CD4-positive, alpha-beta T cell treated with Interferon alpha-2 for 1 hour (primary cell): Measurements from ENCODE around the gene METTL6.
"Not testable (repeated sequence)": the region's sequence is repeated elsewhere in the genome, so short reads cannot be mapped to it uniquely, and the experiment has no call there.

ENCODE experiments used
- DNase-seq, 2 donors: peaks; one replicate each; pipeline ENCODE4 v3.0.0-alpha.2; 2020 to 2022

METTL6 gene

GRCh38 chr3:15401936-15402335, 25.4 kb downstream of the METTL6 start:
- no peak for DNase-seq

DNA sequence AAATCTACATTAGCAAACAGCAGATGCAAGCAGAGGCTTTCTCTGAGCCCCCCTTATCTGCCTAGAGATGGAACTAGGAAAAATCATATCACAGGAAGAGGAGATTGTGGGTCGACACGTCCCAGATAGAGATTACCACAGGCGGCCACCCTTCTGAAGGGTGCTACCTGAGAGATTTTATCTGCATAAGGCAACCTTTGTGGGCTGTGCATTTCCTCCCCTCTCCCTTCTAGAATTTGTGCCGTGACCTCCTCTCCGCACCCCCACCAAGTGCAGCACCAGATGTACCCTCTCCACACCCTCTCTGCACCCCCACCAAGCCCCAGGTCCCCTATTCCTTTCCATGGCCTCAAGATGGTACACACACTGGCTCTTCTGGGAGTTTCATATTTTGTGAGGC, 27.4 kb downstream of the METTL6 start:
- peak in 1 of 2 donors; percentile 33 for DNase-seq

DNA sequence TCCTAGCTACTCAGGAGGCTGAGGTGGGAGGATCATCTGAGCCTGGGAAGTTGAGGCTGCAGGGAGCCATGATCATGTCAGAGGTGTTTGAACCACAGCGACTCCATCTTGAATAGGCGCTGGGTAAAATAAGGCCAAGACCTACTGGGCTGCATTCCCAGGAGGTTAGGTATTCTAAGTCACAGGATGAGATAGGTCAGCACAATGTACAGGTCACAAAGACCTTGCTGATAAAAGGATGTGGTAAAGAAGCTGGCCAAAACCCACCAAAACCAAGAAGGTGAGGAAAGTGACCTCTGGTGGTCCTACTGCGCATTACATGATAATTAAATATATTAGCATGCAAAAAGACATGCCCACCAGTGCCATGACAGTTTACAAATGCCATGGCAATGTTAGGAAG, 28.6 kb downstream of the METTL6 start:
- peak in 1 of 2 donors; percentile 66 for DNase-seq

DNA sequence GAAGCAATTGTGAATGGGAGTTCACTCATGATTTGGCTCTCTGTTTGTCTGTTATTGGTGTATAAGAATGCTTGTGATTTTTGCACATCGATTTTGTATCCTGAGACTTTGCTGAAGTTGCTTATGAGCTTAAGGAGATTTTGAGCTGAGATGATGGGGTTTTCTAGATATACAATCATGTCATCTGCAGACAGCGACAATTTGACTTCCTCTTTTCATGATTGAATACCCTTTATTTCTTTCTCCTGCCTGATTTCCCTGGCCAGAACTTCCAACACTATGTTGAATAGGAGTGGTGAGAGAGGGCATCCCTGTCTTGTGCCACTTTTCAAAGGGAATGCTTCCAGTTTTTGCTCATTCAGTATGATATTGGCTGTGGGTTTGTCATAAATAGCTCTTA, 34.1 kb downstream of the METTL6 start:
- DNase-seq: not testable (repeated sequence)

DNA sequence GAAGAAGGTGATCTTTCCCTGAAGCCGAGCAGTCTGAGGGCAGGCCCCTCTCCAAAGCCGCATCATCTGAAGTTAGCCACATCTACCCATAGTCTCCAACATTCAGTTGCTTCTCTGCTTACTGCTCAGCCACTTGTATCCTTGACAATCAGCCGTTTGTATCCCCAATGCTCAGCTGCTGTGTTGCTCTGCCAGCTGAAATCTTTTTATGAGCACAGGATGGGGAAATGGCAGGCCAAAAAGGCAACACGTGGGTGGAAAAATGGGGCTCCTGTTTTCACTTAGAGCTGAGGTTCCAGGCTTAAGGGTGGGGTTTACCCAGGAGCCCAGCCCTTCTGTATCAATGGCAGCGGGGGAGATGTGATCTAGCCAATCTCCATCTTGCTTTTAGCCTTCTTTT, 36.3 kb downstream of the METTL6 start:
- no peak for DNase-seq

DNA sequence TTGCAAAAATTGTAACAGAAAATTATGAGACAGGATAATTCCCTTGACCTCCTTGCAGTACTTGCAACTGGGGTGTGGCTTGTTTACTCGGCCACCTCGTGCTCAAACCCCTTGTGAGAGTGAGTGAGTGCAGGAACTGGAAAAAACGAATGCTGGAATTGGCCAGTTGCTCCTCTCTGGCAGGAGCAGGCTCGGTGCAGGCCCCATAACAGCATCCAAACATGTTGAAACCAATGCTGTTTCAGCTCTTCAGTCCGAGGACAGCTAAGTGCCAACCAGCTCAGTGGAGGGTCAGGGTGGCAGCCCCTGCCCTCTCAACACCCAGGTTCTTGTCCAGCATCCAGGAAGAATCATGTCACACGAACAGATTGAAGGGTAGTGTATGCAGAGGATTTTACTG, 36.9 kb downstream of the METTL6 start:
- no peak for DNase-seq

- not testable (repeated sequence) for DNase-seq
These were observed 39.0 kb downstream of the METTL6 start for GRCh38 chr3:15388335-15388734.

DNA sequence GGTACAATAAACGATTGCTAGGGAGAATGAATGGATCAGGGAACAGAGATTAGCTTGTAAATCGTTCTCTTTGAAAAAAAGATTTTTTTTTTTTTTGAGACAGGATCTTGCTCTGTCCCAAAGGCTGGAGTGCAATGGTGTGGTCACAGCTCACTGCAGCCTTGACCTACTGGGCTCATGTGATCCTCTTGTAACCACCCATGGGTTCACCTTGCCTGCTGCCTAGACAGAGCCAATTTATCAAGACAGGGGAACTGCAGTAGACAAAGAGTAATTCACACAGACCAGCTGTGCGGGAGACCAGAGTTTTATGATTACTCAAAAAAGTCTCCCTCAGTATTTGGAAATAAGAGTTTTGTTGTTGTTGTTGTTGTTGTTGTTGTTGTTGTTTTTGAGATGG, 39.6 kb downstream of the METTL6 start:
- no peak for DNase-seq

GRCh38 chr3:15387171-15387581, 40.2 kb downstream of the METTL6 start:
- DNase-seq: no peak

DNA sequence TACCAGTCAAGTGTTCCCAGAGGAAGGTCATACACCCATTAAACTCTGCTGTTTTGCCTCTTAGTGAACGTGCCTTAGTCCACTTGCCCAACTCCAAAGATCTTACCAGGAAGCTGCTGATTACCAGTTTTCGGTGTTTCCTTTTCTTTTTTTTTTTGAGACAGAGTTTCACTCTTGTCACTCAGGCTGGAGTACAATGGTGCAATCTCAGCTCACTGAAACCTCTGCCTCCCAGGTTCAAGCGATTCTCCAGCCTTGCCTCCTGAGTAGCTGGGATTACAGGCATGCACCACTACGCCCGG, 40.7 kb downstream of the METTL6 start:
- DNase-seq: not testable (repeated sequence)

DNA sequence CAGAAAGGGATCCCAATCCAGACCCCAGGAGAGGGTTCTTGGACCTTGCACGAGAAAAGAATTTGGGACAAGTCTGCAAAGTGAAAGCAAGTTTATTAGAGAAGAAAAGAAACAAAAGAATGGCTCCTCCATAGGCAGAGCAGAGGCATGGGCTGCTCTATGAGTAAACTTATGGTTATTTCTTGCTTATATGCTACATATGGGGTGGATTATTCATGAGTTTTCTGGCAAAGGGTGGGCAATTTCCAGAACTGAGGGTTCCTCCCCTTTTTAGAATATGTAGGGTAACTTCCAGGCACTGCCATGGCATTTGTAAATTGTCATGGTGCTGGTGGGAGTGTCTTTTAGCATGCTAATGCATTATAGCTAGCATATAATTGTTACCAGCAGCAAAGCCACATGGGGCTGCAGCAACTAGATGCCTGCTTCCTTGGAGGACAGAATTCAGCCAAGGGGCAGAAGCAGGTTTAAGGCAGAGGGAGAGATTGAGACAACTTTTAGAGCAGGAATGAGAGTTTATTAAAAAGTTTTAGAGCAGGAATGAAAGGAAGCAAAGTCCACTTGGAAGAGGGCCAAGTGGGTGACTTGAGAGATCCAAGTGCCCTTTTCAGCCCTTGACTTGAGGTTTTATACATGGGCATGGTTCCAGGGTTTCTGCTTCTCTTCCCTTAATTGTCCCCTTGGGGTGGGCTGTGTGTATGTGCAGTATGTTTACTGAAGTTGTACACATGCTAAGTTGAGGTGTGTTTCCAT, 41.3 kb downstream of the METTL6 start:
- DNase-seq: no peak

- not testable (repeated sequence) for DNase-seq
These were observed 42.1 kb downstream of the METTL6 start for GRCh38 chr3:15385238-15385695.

DNA sequence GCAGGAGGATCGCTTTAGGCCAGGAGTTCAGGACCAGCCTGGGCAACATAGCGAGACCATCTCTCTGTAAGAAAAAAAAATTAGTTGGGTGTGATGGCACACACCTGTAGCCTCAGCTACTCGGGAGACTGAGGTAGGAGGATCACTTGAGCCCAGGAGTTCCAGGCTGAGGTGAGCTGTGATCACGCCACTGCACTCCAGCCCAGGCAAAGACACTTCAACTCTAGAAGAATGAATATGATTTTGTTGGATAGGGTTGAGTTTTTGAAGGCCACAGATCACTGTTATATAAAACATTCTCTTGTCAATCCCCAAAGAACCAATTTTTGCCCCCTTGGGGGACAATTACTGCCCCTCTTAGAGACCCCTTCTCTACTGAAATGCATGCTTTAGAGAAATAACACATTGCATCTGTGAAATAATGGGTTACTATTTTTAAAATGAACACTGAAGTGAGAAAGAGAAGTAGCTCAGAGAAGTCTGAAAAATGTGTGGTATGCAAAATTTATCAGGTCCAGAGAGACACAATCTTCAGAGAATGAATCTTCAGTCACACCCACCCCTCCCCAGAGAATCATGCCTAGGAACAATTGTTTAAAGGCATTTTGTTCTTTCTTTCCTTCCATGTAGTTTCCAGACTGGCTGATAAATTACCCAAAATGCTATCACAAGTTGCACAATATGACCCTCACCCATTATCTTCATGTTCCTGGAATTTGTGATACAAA, 42.7 kb downstream of the METTL6 start:
- DNase-seq: no peak

GRCh38 chr3:15382405-15382923, 44.9 kb downstream of the METTL6 start:
- no peak for DNase-seq

- DNase-seq: no peak
These were observed 46.1 kb downstream of the METTL6 start for GRCh38 chr3:15380980-15381890.

- DNase-seq: peak; percentile 96 to 97
These were observed 49.2 kb downstream of the METTL6 start for GRCh38 chr3:15377961-15378791.

- no peak for DNase-seq
These were observed 51.8 kb downstream of the METTL6 start for GRCh38 chr3:15375461-15376000.

DNA sequence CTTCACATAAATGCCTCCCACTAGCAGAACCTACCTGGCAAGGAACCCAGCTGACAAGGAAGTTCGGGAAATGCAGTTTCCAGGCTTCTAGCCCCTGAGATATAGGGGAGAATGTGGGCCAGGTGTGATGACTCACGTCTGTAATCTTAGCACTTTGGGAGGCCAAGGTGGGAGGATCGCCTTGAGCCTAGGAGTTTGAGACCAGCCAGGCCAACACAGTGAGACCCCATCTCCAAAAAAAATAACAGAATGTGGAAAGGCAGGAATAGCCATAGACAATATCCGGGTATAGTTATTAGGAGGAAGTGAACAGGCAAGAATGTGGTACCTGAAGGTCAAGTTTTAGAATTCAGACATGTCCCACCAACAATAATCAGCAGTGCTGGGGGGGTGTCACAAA, 54.4 kb downstream of the METTL6 start:
- no peak for DNase-seq

- no peak for DNase-seq
These were observed 58.7 kb downstream of the METTL6 start for GRCh38 chr3:15368561-15369135.

DNA sequence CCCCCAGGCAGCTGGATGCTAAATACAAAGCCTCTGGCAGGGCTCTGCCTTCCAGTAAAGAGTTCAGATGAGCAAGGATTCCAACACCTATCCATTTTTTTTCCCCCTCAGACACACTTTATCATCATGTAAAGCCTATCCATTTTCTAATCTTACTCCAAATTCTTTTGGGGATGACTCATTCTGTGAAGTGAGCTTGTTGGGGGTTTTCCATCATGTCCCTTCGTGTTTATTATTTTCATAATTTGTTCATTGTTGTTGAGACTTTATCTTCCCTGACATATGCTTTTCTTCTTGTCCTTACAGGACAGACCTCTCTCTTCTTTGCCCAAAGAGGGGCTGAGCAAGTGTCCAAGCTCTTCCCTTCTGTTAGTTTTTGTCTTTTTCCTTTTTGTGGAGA, 60.3 kb downstream of the METTL6 start:
- DNase-seq: no peak

DNA sequence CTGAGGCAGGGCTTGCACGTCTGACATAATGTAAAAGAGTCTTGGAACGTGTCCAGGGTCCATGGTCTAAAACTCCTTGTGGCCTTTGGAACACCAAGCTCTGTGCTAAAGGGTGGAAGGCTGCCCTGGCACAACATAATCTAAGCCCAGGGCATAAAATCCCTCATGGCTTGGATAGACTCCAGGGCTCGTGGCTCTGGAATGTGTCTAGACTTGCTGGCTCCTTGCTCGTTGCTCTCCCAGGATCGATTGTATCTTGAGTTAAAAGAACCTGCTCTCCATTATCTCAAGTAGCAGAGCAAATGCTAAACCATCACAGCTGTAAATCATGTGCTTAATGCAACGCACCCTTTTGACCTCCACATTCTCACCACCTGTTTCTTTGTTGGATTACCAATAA, 63.3 kb downstream of the METTL6 start:
- DNase-seq: not testable (repeated sequence)
